Measurements from ENCODE around the gene CCDC82.

The CCDC82 gene

GRCh38 chr11:96306071-96306470 lies 83.6 kb downstream of the CCDC82 start:
- DNase-seq: no peak

GRCh38 chr11:96303980-96304379 lies 85.7 kb downstream of the CCDC82 start:
- no peak for DNase-seq

- no peak for DNase-seq
Observed at GRCh38 chr11:96303064-96303463, 86.6 kb downstream of the CCDC82 start.

Data from activated naive CD4-positive, alpha-beta T cell (primary cell).